Measurements from ENCODE around the gene IL36B. TPM values are rescaled to one million over a fixed set of nuclear protein-coding genes. Genes with fewer than 3 reads are reported as not detected.

Gene IL36B
- total RNA-seq, 2 experiments from 2014 or later: not detected

DNA sequence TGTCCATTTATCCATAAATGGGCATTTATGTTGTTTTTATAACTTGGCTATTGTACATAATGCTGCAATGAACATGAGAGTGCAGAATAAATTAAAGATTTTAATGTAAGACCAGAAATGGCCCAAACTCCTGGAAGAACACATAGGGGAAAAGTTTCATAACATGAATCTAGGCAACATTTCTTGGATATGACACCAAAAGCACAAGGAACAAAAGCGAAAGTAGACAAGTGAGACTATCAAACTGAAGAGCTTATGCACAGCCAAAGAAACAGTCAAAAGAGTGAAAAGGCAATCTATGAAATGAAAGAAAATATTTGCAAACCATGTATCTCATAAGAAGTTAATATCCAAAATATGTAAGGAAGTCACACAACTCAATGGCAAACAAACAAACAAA is 41.6 kb downstream of the IL36B start:
- CTCF ChIA-PET: no interaction called here

DNA sequence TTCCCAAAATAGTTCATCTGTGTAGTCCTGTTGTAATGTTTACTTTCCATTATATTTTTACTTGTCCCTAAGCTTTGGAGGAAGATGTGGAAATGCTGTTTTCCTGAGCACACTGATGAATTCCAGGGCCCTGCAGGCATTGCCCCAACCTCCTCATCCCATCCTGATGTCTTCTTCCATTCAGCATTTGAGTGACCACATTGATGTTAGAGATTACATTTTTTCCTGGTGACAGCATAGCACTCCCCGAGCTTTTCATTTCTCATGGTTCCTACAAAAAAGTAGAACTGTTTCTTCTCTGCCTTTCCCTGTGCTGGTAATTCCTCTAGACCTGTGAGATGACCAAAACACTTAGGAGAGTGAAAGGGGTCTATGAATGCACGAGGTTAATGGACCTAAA is 42.6 kb downstream of the IL36B start:
- Histone ChIP-seq H3K36me3 (ENCODE audit: insufficient read depth, low read length) (no peaks in the 10 kb centered on the region), H3K27me3 (ENCODE audit: control insufficient read depth in 1 of 2, insufficient read depth in 2 of 2, low read length in 2 of 2) (no peaks in the 10 kb centered on the region), H3K27ac (ENCODE audit: low read depth in 1 of 2, low read length in 2 of 2) (no peak overlapping the region), H3K4me1 (ENCODE audit: insufficient read depth, low read length) (no peaks in the 10 kb centered on the region), H3K4me3 (ENCODE audit: low read length) (no peak overlapping the region), H3K9me3 (ENCODE audit: control insufficient read depth in 1 of 2, insufficient read depth in 1 of 2, low read length in 2 of 2) (peaks cover 0 to 3% of the 10 kb centered on the region in 2 experiments)
- no peaks in the 10 kb centered on the region for H3K36me3 Mint-ChIP-seq (ENCODE audit: low read depth)
- no peak overlapping the region for H3K27ac Mint-ChIP-seq
- no peaks in the 10 kb centered on the region for H3K27me3 Mint-ChIP-seq
- POLR2A ChIA-PET: interaction anchor here (1.0 kb wide), 1 partner anchor 14 kb away, joined by 4 read pairs; no protein-coding TSS in a partner anchor
- CTCF ChIA-PET: no interaction called here
- H3K4me3 Mint-ChIP-seq: no peak overlapping the region
- DNase-seq: no peak
- peaks cover 14% of the 10 kb centered on the region for H3K4me1 Mint-ChIP-seq (ENCODE audit: low read depth)
- ATAC-seq (ENCODE audit: poor library complexity): no peak
- no peaks in the 10 kb centered on the region for H3K9me3 Mint-ChIP-seq
- intact Hi-C loops (cut with DNase I, micrococcal nuclease): no loop called here
- TF ChIP-seq, protein P1, sequence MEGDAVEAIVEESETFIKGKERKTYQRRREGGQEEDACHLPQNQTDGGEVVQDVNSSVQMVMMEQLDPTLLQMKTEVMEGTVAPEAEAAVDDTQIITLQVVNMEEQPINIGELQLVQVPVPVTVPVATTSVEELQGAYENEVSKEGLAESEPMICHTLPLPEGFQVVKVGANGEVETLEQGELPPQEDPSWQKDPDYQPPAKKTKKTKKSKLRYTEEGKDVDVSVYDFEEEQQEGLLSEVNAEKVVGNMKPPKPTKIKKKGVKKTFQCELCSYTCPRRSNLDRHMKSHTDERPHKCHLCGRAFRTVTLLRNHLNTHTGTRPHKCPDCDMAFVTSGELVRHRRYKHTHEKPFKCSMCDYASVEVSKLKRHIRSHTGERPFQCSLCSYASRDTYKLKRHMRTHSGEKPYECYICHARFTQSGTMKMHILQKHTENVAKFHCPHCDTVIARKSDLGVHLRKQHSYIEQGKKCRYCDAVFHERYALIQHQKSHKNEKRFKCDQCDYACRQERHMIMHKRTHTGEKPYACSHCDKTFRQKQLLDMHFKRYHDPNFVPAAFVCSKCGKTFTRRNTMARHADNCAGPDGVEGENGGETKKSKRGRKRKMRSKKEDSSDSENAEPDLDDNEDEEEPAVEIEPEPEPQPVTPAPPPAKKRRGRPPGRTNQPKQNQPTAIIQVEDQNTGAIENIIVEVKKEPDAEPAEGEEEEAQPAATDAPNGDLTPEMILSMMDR (IDR thresholded peaks at IDR 0.05): no peak

More for the DNA sequence above, 41.6 kb downstream of the IL36B start:
- ATAC-seq (ENCODE audit: poor library complexity) (no peak), DNase-seq (no peak)
- POLR2A ChIA-PET: no interaction called here
- Mint-ChIP-seq H3K9me3 (no peaks in the 10 kb centered on the region), H3K4me1 (ENCODE audit: low read depth) (peaks cover 22% of the 10 kb centered on the region), H3K27me3 (no peaks in the 10 kb centered on the region), H3K36me3 (ENCODE audit: low read depth) (no peaks in the 10 kb centered on the region), H3K27ac (no peak overlapping the region), H3K4me3 (no peak overlapping the region)
- intact Hi-C loops (cut with DNase I, micrococcal nuclease): no loop called here
- no peak overlapping the region for H3K4me3 ChIP-seq (ENCODE audit: low read length)
- no peaks in the 10 kb centered on the region for H3K36me3 ChIP-seq (ENCODE audit: insufficient read depth, low read length)
- H3K27me3 ChIP-seq (ENCODE audit: control insufficient read depth in 1 of 2, insufficient read depth in 2 of 2, low read length in 2 of 2): no peaks in the 10 kb centered on the region
- H3K9me3 ChIP-seq (ENCODE audit: control insufficient read depth in 1 of 2, insufficient read depth in 1 of 2, low read length in 2 of 2): peaks cover 0 to 3% of the 10 kb centered on the region in 2 experiments
- TF ChIP-seq, protein P1 (IDR thresholded peaks at IDR 0.05): no peak
- H3K4me1 ChIP-seq (ENCODE audit: insufficient read depth, low read length): peaks cover 7% of the 10 kb centered on the region
- no peak overlapping the region for H3K27ac ChIP-seq (ENCODE audit: low read depth in 1 of 2, low read length in 2 of 2)

DNA sequence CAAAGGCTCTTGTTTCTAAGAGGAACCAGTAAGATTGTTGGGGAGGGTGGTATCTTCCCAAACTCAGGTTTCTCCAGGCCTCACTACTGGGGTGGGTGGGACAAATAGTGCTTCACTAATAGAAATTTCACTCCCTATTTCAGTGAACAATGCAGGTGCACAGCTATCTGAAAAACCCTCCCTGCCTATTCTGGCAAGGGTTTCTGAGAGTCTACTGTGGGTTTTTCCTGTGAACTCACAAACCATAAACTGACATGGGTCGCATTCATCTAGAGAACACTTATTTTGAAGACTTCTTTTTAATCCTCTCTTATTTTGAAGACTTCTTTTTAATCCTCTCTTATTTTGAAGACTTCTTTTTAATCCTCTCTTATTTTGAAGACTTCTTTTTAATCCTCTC is 43.0 kb downstream of the IL36B start:
- Histone ChIP-seq H3K27ac (ENCODE audit: low read depth in 1 of 2, low read length in 2 of 2) (no peak overlapping the region), H3K27me3 (ENCODE audit: control insufficient read depth in 1 of 2, insufficient read depth in 2 of 2, low read length in 2 of 2) (no peaks in the 10 kb centered on the region), H3K36me3 (ENCODE audit: insufficient read depth, low read length) (no peaks in the 10 kb centered on the region), H3K9me3 (ENCODE audit: control insufficient read depth in 1 of 2, insufficient read depth in 1 of 2, low read length in 2 of 2) (peaks cover 0 to 3% of the 10 kb centered on the region in 2 experiments), H3K4me3 (ENCODE audit: low read length) (no peak overlapping the region), H3K4me1 (ENCODE audit: insufficient read depth, low read length) (no peaks in the 10 kb centered on the region)
- Mint-ChIP-seq H3K4me3 (no peak overlapping the region), H3K4me1 (ENCODE audit: low read depth) (peaks cover 10% of the 10 kb centered on the region), H3K36me3 (ENCODE audit: low read depth) (no peaks in the 10 kb centered on the region), H3K9me3 (no peaks in the 10 kb centered on the region), H3K27me3 (no peaks in the 10 kb centered on the region), H3K27ac (no peak overlapping the region)
- intact Hi-C loops (cut with DNase I, micrococcal nuclease): no loop called here
- TF ChIP-seq, protein P1 (IDR thresholded peaks at IDR 0.05): no peak
- ChIA-PET POLR2A (interaction anchor here (1.0 kb wide), 1 partner anchor 13 kb away, joined by 4 read pairs; no protein-coding TSS in a partner anchor), CTCF (no interaction called here)
- DNase-seq: no peak
- no peak for ATAC-seq (ENCODE audit: poor library complexity)

All from CD4-positive, alpha-beta T cell (primary cell).